AG09319 (cell line): ENCODE measurements around the gene TBK1.

Experiments used
- DNase-seq: peaks from one replicate; pipeline ENCODE4 v3.0.0-alpha.2; 2010; ENCODE audit warnings: low read depth; ENCODE audit errors: extremely low read depth
- TF ChIP-seq, protein P1 (sequence below): IDR thresholded peaks from 2 replicates; pipeline ENCODE4 v1.5.1; 2011; ENCODE audit warnings: low read depth, mild to moderate bottlenecking, inconsistent platforms, low read length, moderate library complexity

Gene TBK1

DNA sequence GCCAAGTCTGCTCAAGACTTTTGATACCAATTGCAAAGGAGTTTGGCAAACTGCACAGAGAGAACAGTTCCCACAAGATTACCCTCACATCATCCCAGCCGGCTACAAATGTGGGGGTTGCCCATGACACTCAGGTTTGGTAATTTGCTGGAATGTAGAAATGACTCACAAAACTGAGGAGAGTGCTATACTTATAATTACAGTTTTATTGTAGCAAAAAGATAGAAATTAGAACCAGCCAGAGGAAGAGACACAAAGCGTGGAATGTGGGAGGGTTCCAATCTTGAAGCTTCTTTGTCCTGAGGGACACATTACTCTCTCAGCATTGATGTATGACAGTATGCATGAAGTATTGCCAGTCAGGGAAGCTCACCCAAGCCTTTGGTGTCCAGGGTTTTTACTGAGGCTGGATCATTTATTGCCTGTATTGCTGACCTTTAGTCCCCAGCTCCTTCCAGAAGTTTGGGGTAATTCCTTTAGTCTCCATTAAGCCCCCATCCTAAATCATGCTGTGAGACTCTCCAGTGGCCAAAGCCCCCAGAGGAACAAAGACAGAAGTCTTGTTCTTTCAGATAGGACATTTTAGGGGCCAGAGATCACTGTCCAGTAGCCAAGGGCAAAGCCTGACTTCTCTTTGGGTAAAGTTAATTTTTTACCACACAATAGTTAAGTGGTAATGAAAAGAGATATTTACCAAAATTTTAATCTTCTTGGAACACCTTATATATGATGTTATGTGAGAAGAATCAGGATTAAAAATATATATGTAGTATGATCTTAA lies 9.9 kb downstream of the TBK1 start:
- TF ChIP-seq, protein P1, sequence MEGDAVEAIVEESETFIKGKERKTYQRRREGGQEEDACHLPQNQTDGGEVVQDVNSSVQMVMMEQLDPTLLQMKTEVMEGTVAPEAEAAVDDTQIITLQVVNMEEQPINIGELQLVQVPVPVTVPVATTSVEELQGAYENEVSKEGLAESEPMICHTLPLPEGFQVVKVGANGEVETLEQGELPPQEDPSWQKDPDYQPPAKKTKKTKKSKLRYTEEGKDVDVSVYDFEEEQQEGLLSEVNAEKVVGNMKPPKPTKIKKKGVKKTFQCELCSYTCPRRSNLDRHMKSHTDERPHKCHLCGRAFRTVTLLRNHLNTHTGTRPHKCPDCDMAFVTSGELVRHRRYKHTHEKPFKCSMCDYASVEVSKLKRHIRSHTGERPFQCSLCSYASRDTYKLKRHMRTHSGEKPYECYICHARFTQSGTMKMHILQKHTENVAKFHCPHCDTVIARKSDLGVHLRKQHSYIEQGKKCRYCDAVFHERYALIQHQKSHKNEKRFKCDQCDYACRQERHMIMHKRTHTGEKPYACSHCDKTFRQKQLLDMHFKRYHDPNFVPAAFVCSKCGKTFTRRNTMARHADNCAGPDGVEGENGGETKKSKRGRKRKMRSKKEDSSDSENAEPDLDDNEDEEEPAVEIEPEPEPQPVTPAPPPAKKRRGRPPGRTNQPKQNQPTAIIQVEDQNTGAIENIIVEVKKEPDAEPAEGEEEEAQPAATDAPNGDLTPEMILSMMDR = no peak
- DNase-seq = peak; percentile 20

DNA sequence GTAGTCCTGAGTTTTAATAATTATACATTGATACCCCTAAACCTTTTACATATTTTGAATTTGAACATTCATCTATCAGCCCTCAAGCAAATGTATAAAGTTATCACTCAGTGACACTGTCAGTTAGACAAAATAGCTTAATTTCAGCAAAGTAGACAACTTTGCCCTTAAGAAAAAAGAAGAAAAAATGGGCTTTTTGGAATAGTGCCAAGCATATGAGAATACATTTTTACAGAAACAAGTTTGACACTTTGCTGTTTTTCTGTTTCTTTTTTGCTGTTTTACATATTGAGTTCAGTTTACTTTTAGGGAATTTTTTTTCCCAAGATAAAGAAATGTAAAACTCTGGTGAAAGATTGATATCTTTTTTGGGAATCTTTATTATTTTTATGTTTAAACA lies 14.3 kb downstream of the TBK1 start:
- DNase-seq = no peak
- TF ChIP-seq, protein P1 = no peak

DNA sequence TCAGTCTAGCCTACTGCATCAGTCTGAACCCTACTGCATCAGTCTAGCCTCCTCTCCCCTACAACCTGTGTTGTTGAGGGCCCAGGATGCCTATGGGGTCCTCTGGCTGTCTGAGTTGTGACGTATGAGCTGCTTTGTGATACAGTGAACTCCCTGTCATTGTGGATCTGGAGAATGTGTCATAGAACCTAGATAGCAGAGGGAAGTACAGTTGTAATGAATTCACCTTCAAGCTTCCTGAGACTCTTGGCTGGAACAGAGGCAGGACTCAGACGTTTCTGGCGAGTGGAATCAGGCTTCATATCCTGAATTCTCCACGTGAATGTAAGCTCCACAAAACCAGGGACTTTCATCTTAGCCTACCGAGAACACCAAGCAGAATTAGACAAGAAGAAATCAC lies 17.0 kb downstream of the TBK1 start:
- no peak for DNase-seq
- TF ChIP-seq, protein P1 = no peak

DNA sequence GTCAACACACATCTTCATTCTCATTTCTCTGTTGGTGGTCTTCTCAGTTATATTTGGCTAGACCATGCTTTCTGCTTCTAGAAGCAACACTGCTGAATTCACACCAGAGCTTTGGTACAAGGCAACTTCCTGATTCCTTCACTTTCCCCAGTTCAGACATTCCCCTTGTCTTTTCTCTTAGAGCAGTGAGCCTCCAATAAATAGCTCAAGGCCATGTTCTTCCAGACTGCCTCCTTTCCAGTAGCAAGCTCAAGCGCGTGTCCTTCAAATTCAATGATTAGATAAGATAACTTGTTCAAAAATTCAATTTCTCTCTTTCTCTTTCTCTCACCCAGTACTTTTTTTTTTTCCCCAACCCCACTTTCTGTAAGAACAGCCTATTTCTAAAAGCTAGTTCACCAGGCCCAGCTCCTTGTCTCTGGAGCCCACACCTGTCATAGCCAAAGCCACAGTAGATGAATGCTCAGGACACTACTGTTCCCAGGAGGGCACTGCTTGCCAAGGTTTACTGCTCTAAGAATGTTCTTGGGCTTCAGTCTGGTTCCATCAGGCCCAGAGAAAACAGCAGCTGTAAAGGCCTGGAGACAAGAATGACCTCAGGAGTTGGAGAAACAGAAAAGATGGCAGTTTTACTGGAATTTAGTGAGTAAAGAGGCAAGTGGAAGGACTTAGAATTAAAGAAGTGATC lies 17.7 kb downstream of the TBK1 start:
- no peak for DNase-seq
- TF ChIP-seq, protein P1 = no peak

DNA sequence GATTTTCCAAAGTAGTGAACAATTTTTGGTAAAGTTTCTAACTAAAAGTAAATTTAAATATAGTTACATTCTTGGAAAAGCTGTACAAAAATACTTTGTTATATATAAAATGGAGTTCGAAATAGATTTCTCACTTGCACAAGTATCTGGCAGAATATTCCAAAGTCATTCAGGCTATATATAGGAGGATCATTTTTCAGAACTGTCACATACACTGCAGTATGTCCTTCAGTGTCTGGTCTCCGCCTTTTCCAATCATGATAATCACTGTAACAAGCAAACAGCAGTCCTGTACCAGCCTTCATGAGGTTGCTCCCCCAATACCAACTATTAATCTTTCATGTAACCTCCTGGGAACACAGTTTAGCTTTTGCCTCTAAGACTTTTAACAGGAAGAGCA lies 18.6 kb downstream of the TBK1 start:
- TF ChIP-seq, protein P1 = no peak
- no peak for DNase-seq

DNA sequence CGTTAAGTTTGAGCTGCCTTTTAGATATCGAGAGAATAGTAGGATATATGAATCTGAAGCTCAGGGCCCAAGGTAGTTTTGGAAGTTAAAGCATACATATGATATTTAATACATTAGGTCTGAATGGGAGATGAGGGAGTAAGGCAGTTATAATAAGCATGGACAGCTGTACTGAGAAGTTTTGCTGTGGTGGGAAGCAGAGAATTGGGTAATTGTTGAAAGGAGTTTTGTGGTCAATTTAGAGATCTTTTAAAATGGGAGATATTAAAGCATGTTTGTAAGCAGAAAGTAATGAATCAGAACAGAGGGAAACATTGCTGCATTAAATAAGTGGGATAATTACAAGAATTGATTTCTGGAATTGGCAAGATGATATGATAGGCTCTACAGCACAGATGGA lies 21.3 kb downstream of the TBK1 start:
- DNase-seq = no peak

DNA sequence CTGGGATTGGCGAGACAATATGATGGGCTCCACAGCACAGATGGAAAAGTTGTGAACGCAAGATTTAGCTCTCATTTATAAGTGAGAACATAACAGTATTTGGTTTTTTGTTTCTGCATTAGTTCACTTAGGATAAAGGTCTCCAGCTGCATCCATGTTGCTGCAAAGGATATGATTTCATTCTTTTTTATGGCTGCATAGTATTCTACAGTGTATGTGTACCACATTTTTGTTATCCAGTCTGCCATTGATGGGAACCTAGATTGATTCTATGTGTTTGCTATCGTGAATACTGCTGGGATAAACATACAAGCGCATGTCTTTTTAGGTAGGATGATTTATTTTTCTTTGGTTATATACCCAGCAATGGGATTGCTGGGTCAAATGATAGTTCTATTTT lies 23.6 kb downstream of the TBK1 start:
- no peak for DNase-seq
- TF ChIP-seq, protein P1 = no peak

More for the DNA sequence above, 21.3 kb downstream of the TBK1 start:
- TF ChIP-seq, protein P1 = no peak
